GM23248 (cell line): Measurements from ENCODE around the gene URGCP. TPM values are rescaled to one million over a fixed set of nuclear protein-coding genes. Genes with fewer than 3 reads are reported as not detected.
A peak's percentile ranks its signal among the peaks of the same experiment; 100 is the strongest.

Experiments
- DNase-seq: peaks from one replicate; pipeline ENCODE4 v3.0.0-alpha.2; 2015
- H2AFZ ChIP-seq: fragments of 200-600 bp; sonication (generic); 2 replicates; pipeline ENCODE4 v1.6.1; 2016; ENCODE audit warnings: antibody characterized with exemption
- H3F3A ChIP-seq: fragments of 200-600 bp; sonication (generic); 2 replicates; pipeline ENCODE4 v1.6.1; 2016; ENCODE audit warnings: mild to moderate bottlenecking, antibody characterized with exemption, mixed run types; ENCODE audit not compliant: insufficient read depth
- H3K27ac ChIP-seq: fragments of 200-600 bp; sonication (generic); 2 replicates; pipeline ENCODE4 v1.5.1; 2016; ENCODE audit warnings: mild to moderate bottlenecking
- H3K27me3 ChIP-seq: fragments of 200-600 bp; sonication (generic); replicated peaks from 2 replicates; pipeline ENCODE4 v1.6.1; 2016; ENCODE audit warnings: mild to moderate bottlenecking; ENCODE audit not compliant: insufficient read depth
- H3K36me3 ChIP-seq: fragments of 200-600 bp; sonication (generic); 2 replicates; pipeline ENCODE4 v1.6.1; 2016; ENCODE audit warnings: low read depth, mild to moderate bottlenecking
- H3K4me1 ChIP-seq: fragments of 200-600 bp; sonication (generic); 2 replicates; pipeline ENCODE4 v1.6.1; 2016; ENCODE audit warnings: mild to moderate bottlenecking; ENCODE audit not compliant: insufficient read depth
- H3K4me2 ChIP-seq: fragments of 200-600 bp; sonication (generic); one replicate; pipeline ENCODE4 v1.6.1; 2016; ENCODE audit warnings: mild to moderate bottlenecking; ENCODE audit not compliant: unreplicated experiment
- H3K4me3 ChIP-seq: fragments of 200-600 bp; sonication (generic); 2 replicates; pipeline ENCODE4 v1.5.1; 2016; ENCODE audit warnings: mild to moderate bottlenecking
- H3K79me2 ChIP-seq: fragments of 200-600 bp; sonication (generic); 2 replicates; pipeline ENCODE4 v1.6.1; 2016; ENCODE audit warnings: mild to moderate bottlenecking; ENCODE audit not compliant: insufficient read depth
- H3K9ac ChIP-seq: fragments of 200-600 bp; sonication (generic); 2 replicates; pipeline ENCODE4 v1.6.1; 2016; ENCODE audit warnings: mild to moderate bottlenecking
- H3K9me2 ChIP-seq: fragments of 200-600 bp; sonication (generic); 2 replicates; pipeline ENCODE4 v1.6.1; 2016; ENCODE audit warnings: mixed run types, mild to moderate bottlenecking, moderate library complexity; ENCODE audit not compliant: insufficient read depth
- H3K9me3 ChIP-seq: fragments of 200-600 bp; sonication (generic); one replicate; pipeline ENCODE4 v1.6.1; 2017; ENCODE audit warnings: low read depth
- H4K20me1 ChIP-seq: fragments of 200-600 bp; sonication (generic); 2 replicates; pipeline ENCODE4 v1.6.0; 2016; ENCODE audit not compliant: insufficient read depth
- EZH2 ChIP-seq: fragments of 200-600 bp; sonication (generic); IDR thresholded peaks from 2 replicates; pipeline ENCODE4 v1.6.1; 2018; ENCODE audit warnings: antibody characterized with exemption, mild to moderate bottlenecking; ENCODE audit not compliant: insufficient read depth, poor library complexity, severe bottlenecking
- EZH2phosphoT487 ChIP-seq: fragments of 200-600 bp; sonication (generic); IDR thresholded peaks from 2 replicates; pipeline ENCODE4 v1.6.1; 2018; ENCODE audit warnings: antibody characterized with exemption, moderate library complexity, mild to moderate bottlenecking, low read depth; ENCODE audit not compliant: insufficient read depth
- WGBS, 2 experiments: methylation state at CpG; one replicate each; pipeline ENCODE4 v1.1.6; 2015 to 2017; ENCODE audit warnings: low lambda C conversion rate in 2 of 2, low coverage in 1 of 2; ENCODE audit errors: missing lambda C conversion rate in 2 of 2; 5-methylcytosine and 5-hydroxymethylcytosine counted together
- in situ Hi-C: fragments of 300-500 bp; cut with MboI; formaldehyde crosslinking; loops from 2 replicates; pipeline ENCODE4 v1.15.0; 2020
- polyA plus RNA-seq: library from polyadenylated mRNA; unstranded; fragments of >200 nt; fragmentation: Nextera tagmentation; extraction: Ambion mirVana; gene quantifications from 2 replicates; pipeline ENCODE4 v1.2.1, GENCODE V29; 2016
- total RNA-seq: library from RNA; depleted of rRNA; stranded (reverse); fragments of >200 nt; shearing (Covaris generic); gene quantifications from 2 replicates; pipeline ENCODE4 v1.2.3, GENCODE V29; 2014

Gene URGCP
- total and polyA plus RNA-seq, 2 experiments from 2014 or later = 26.5 to 29.6 TPM

DNA sequence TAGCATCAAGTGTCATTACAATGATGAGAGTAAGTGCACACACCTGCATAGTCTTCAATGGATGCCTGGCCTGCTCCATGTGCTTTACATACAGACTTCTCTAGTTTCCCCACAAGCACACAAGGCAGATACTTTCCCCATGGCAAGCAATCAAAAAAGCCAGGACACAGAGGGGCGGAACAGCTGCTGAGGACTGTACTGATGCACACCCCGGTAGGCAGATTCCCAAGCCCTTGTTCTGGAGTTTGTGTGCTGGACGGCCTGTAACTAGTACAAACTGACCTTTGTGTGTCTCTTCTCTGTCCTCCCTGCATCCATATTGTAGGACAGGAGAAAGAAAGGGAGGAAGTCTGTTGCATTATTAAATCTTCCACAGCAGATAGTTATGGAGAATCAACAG, 45.6 kb upstream of the URGCP start:
- Histone ChIP-seq H3K36me3 (no peaks in the 10 kb centered on the region; the same call in 1 of the 2 replicates), H3K9me3 (no peaks in the 10 kb centered on the region), H3K27me3 (no peaks in the 10 kb centered on the region), H3K9me2 (no peaks in the 10 kb centered on the region), H3K79me2 (no peaks in the 10 kb centered on the region), H3K9ac (no peak overlapping the region), H3K27ac (no peak overlapping the region), H3K4me3 (no peak overlapping the region), H3K4me2 (no peak overlapping the region), H3K4me1 (no peaks in the 10 kb centered on the region), H2AFZ (no peak overlapping the region), H3F3A (no peaks in the 10 kb centered on the region), H4K20me1 (no peaks in the 10 kb centered on the region)
- TF ChIP-seq EZH2phosphoT487 (no peak), EZH2 (no peak)
- no peak for DNase-seq
- 86 to 91% methylated on average over 3 of the region's 3 CpGs for WGBS, 2 experiments
- in situ Hi-C loops = no loop called here

DNA sequence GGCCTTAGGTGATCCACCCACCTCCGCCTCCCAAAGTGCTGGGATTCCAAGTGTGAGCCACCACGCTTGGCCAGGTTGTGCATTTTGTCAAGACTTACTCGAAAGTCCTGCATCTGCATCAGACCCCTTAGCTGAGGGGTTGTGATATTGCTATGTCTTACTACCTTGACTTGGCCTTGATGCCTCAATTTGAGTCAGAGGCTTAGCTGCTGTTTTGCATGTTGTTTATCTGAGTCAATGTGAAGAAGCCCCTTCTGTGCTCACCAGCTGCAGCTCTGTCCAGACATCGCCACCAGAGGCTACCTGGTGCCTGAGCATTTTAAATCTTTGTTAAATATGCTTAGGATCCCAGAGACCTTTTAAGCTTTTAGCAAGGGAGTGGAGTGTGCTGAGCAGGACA, 37.9 kb upstream of the URGCP start:
- no peak overlapping the region for H3K9ac ChIP-seq
- WGBS, 2 experiments = 91 to 95% methylated on average over 4 of the region's 4 CpGs
- no peaks in the 10 kb centered on the region; the same call in 1 of the 2 replicates for H3K36me3 ChIP-seq
- no peaks in the 10 kb centered on the region for H3K9me2 ChIP-seq
- TF ChIP-seq EZH2 = no peak
- TF ChIP-seq EZH2phosphoT487 = no peak
- no peaks in the 10 kb centered on the region for H3K4me1 ChIP-seq
- H3K27me3 ChIP-seq = no peaks in the 10 kb centered on the region
- H2AFZ ChIP-seq = no peak overlapping the region
- DNase-seq = no peak
- in situ Hi-C loops = no loop called here
- no peaks in the 10 kb centered on the region for H3K9me3 ChIP-seq
- no peak overlapping the region for H3K27ac ChIP-seq
- no peak overlapping the region for H3K4me2 ChIP-seq
- no peaks in the 10 kb centered on the region for H4K20me1 ChIP-seq
- no peaks in the 10 kb centered on the region for H3K79me2 ChIP-seq
- no peaks in the 10 kb centered on the region for H3F3A ChIP-seq
- H3K4me3 ChIP-seq = no peak overlapping the region

GRCh38 chr7:43943417-43944187, 37.2 kb upstream of the URGCP start:
- Histone ChIP-seq H3K27ac (no peak overlapping the region), H3K4me3 (no peak overlapping the region), H3K9ac (no peak overlapping the region), H3K9me2 (no peaks in the 10 kb centered on the region), H3K4me1 (no peaks in the 10 kb centered on the region), H3K27me3 (no peaks in the 10 kb centered on the region), H4K20me1 (no peaks in the 10 kb centered on the region), H3K9me3 (no peaks in the 10 kb centered on the region), H3K79me2 (no peaks in the 10 kb centered on the region), H3K36me3 (no peaks in the 10 kb centered on the region), H2AFZ (no peak overlapping the region), H3K4me2 (no peak overlapping the region), H3F3A (no peaks in the 10 kb centered on the region)
- peak; percentile 26 for DNase-seq
- whole genome bisulfite sequencing, 2 experiments = 71 to 77% methylated on average over 13 of the region's 13 CpGs
- TF ChIP-seq EZH2phosphoT487 (no peak), EZH2 (no peak)
- in situ Hi-C loops = no loop called here

DNA sequence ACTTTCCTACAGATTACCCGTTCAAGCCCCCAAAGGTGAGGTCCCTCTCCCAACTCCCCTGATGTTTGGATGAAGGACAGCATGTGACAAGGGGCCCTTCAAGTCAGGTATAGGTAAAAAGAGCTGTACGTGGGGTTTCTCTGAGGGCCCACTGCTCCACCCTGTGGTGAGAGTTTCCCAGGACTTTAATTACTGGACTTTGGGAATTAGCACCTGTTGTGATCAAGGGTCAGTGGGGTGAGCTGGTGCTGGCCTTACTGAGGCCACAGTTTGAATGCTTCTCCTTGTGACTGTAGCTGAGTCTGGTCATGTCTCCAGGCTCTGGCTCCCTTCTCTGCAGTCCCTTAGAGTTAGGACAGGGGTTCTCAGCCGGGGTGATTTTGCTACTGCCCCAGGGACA, 36.6 kb upstream of the URGCP start:
- no peak for DNase-seq
- in situ Hi-C loops = no loop called here

More for the DNA sequence above, 36.6 kb upstream of the URGCP start:
- TF ChIP-seq EZH2phosphoT487 = no peak
- TF ChIP-seq EZH2 = no peak
- Histone ChIP-seq H3K27ac (no peak overlapping the region), H3K27me3 (no peaks in the 10 kb centered on the region), H3K4me2 (no peak overlapping the region), H3K4me1 (no peaks in the 10 kb centered on the region), H2AFZ (no peak overlapping the region), H3K79me2 (no peaks in the 10 kb centered on the region), H3K9ac (no peak overlapping the region), H3K9me3 (no peaks in the 10 kb centered on the region), H3K9me2 (no peaks in the 10 kb centered on the region), H3F3A (no peaks in the 10 kb centered on the region), H3K36me3 (no peaks in the 10 kb centered on the region), H4K20me1 (no peaks in the 10 kb centered on the region), H3K4me3 (no peak overlapping the region)
- WGBS, 2 experiments = 88 to 91% methylated on average over 3 of the region's 3 CpGs
